Stimulated activated naive CD4-positive, alpha-beta T cell treated with Interleukin-2 at 50 U/mL for 16 hours (primary cell): ENCODE measurements around the gene ADH7.
"Not testable (repeated sequence)": the region's sequence is repeated elsewhere in the genome, so short reads cannot be mapped to it uniquely, and the experiment has no call there.

ENCODE experiments used
- DNase-seq: peaks from one replicate; lab custom pipeline; 2025; lab: John Stamatoyannopoulos, UW

Gene ADH7

DNA sequence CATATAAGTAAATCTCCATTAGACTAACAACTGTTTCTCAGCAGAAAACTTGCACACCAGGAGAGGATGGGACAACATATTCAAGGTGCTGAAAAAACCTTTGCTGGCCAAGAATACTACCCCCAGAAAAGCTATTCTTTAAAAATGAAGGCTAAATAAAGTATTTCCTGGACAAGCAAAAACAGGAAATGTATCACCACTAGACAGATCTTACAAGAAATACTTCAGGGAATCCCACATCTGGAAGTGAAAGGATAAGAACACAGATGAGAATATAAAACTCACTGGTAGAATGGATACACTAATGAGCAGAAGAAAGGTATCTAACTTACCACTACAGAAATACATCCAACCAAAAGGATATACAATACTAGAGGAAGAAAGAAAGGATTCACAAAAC is 55.6 kb downstream of the ADH7 start:
- no peak for DNase-seq

DNA sequence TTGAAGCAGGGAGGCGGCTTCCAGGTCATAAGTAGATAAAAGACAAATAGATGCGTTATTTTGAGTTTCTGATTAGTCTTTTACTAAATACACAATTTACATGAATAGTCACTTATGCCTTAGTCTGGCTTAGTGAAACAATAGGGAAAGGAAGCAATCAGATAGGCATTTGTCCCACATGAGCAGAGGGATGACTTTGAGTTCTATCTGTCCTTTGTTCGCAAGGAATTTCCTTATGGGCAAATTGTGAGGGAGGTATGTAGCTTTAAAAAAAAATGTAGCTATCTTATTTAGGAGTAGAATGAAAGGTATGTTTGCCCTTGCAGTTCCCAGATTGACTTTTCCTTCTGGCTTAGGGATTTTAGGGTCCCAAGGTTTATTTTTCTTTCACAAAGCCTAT is 56.3 kb downstream of the ADH7 start:
- DNase-seq, result no peak

DNA sequence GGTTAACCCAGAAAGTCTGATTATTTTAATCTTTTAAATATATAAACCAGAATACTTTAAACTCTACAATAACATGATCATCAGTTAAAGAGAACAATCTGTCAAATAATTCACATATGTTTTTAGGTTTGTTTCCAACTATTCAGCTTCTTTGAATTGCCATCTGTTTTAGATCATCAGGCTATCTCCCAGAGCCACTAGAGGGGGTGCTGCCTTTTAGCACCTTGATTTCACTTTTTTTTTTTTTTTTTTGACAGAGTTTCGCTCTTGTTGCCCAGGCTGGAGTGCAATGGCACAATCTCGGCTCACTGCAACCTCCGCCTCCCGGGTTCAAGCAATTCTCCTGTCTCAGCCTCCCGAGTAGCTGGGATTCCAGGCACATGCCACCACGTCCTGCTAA is 57.8 kb downstream of the ADH7 start:
- DNase-seq, result not testable (repeated sequence)

GRCh38 chr4:99372464-99372863 is 62.7 kb downstream of the ADH7 start:
- not testable (repeated sequence) for DNase-seq

DNA sequence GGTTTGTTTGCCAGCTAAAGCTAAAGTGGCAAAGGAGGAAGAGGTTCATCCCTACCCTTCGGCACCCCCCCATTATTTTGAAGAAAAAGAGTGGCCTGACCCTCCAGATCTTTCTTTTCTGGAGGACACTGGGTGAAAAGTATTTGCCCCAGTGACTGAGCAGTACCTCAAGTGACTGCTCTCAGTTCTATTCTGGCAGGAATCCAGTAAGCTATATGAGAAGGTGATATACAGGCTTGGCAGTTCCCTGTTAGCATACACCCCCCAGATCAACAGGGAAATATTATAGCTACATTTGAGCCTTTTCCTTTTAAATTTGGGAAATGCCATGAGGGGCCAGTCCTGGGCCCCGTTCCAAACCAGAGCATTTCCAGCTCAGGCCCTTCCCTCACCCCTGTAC is 67.3 kb downstream of the ADH7 start:
- not testable (repeated sequence) for DNase-seq

- DNase-seq, result no peak
Observed at GRCh38 chr4:99366491-99366890, 68.7 kb downstream of the ADH7 start.

GRCh38 chr4:99362768-99363167 is 72.4 kb downstream of the ADH7 start:
- no peak for DNase-seq
